ENCODE results near the gene TMEM186.

Gene TMEM186

GRCh38 chr16:8832717-8833105 is 35.3 kb upstream of the TMEM186 start:
- H3K4me2 ChIP-seq (ENCODE audit: low read depth, low read length, poor library complexity, severe bottlenecking): no peak overlapping the region
- no peak overlapping the region for H3K9ac ChIP-seq (ENCODE audit: low read length)
- no peaks in the 10 kb centered on the region; the same call in 1 of the 2 replicates for H3K36me3 ChIP-seq (ENCODE audit: low read length)
- H3K9me3 ChIP-seq (ENCODE audit: insufficient read depth, low read length): no peaks in the 10 kb centered on the region
- peaks cover 18% of the 10 kb centered on the region for H3K79me2 ChIP-seq (ENCODE audit: insufficient read depth, low read length)
- TF ChIP-seq EZH2phosphoT487 (conservative IDR thresholded peaks at IDR 0.05; ENCODE audit: low read length): no peak
- TF ChIP-seq, protein P1, sequence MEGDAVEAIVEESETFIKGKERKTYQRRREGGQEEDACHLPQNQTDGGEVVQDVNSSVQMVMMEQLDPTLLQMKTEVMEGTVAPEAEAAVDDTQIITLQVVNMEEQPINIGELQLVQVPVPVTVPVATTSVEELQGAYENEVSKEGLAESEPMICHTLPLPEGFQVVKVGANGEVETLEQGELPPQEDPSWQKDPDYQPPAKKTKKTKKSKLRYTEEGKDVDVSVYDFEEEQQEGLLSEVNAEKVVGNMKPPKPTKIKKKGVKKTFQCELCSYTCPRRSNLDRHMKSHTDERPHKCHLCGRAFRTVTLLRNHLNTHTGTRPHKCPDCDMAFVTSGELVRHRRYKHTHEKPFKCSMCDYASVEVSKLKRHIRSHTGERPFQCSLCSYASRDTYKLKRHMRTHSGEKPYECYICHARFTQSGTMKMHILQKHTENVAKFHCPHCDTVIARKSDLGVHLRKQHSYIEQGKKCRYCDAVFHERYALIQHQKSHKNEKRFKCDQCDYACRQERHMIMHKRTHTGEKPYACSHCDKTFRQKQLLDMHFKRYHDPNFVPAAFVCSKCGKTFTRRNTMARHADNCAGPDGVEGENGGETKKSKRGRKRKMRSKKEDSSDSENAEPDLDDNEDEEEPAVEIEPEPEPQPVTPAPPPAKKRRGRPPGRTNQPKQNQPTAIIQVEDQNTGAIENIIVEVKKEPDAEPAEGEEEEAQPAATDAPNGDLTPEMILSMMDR (IDR thresholded peaks at IDR 0.05; ENCODE audit: insufficient read depth, low read length, poor library complexity, severe bottlenecking): no peak
- H3K9me2 ChIP-seq (replicated peaks; ENCODE audit: insufficient read depth, low read length): no peaks in the 10 kb centered on the region
- H3K27ac ChIP-seq (ENCODE audit: low read depth, low read length): no peak overlapping the region
- H3F3A ChIP-seq (ENCODE audit: insufficient read depth): no peaks in the 10 kb centered on the region
- no peak overlapping the region for H3K4me3 ChIP-seq (ENCODE audit: insufficient read depth, low read length, poor library complexity, severe bottlenecking)
- H4K20me1 ChIP-seq (ENCODE audit: low read depth, low read length): no peaks in the 10 kb centered on the region
- no peak overlapping the region for H2AFZ ChIP-seq (ENCODE audit: low read depth, low read length, severe bottlenecking)
- H3K27me3 ChIP-seq (ENCODE audit: low read length): no peaks in the 10 kb centered on the region

DNA sequence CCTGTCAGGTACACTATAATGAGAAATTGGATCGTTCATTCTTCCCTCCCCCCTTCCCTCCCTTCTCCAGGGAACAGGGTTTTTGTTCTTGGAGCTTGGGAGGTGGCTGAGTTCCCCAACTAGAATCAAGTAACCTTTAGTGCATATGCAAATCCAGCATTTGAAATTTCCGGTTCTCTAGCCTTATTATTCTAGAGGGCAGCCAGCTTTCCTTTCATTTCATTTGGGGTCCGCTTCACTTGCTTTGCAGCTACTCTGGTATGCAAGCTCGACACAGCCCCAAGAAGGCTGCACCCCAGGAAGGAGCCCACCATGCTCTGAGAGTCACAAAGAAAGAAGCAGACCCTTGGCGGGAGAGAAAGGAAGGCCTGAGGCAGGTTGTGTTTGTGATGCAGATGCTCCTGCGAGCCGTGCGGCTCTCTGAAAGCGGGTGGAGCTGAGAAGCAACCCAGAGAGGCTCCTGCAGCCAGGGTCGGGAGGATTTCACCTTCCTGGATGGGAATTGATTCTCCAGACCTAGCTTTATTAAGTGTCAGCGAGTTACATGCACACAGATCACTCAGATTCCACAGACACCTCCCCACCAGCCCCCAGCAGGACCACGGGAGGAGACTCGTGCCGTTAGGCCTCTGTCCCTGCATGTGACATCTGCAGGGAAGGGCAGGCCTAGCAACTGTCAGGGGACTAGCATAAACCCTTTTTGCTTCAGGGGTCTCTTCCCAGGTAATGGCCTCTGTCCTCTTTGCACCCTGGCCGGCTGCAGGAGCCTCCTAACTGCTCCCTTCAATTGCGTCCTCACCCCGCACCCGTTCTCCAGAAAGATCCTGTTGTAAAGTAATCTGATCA is 34.7 kb upstream of the TMEM186 start:
- H3K4me2 ChIP-seq (ENCODE audit: low read depth, low read length, poor library complexity, severe bottlenecking): no peak overlapping the region
- H2AFZ ChIP-seq (ENCODE audit: low read depth, low read length, severe bottlenecking): no peak overlapping the region
- TF ChIP-seq EZH2phosphoT487 (conservative IDR thresholded peaks at IDR 0.05; ENCODE audit: low read length): no peak
- TF ChIP-seq, protein P1 (IDR thresholded peaks at IDR 0.05; ENCODE audit: insufficient read depth, low read length, poor library complexity, severe bottlenecking): no peak
- H3K9me3 ChIP-seq (ENCODE audit: insufficient read depth, low read length): no peaks in the 10 kb centered on the region
- H3K36me3 ChIP-seq (ENCODE audit: low read length): no peaks in the 10 kb centered on the region; the same call in 1 of the 2 replicates
- no peaks in the 10 kb centered on the region for H3F3A ChIP-seq (ENCODE audit: insufficient read depth)
- no peak overlapping the region for H3K9ac ChIP-seq (ENCODE audit: low read length)
- H3K27me3 ChIP-seq (ENCODE audit: low read length): no peaks in the 10 kb centered on the region
- H3K4me3 ChIP-seq (ENCODE audit: insufficient read depth, low read length, poor library complexity, severe bottlenecking): no peak overlapping the region
- peaks cover 15% of the 10 kb centered on the region for H3K79me2 ChIP-seq (ENCODE audit: insufficient read depth, low read length)
- H3K9me2 ChIP-seq (replicated peaks; ENCODE audit: insufficient read depth, low read length): no peaks in the 10 kb centered on the region
- H4K20me1 ChIP-seq (ENCODE audit: low read depth, low read length): no peaks in the 10 kb centered on the region
- no peak overlapping the region for H3K27ac ChIP-seq (ENCODE audit: low read depth, low read length)

- Histone ChIP-seq H3K27me3 (ENCODE audit: low read length) (no peaks in the 10 kb centered on the region), H3K4me3 (ENCODE audit: insufficient read depth, low read length, poor library complexity, severe bottlenecking) (no peak overlapping the region), H3K27ac (ENCODE audit: low read depth, low read length) (no peak overlapping the region)
These were observed 34.0 kb upstream of the TMEM186 start for GRCh38 chr16:8831450-8831849.

More at GRCh38 chr16:8831450-8831849, 34.0 kb upstream of the TMEM186 start:
- Histone ChIP-seq H3K9ac (ENCODE audit: low read length) (no peak overlapping the region), H3K9me3 (ENCODE audit: insufficient read depth, low read length) (no peaks in the 10 kb centered on the region), H3K36me3 (ENCODE audit: low read length) (no peaks in the 10 kb centered on the region; the same call in 1 of the 2 replicates), H2AFZ (ENCODE audit: low read depth, low read length, severe bottlenecking) (no peak overlapping the region), H4K20me1 (ENCODE audit: low read depth, low read length) (no peaks in the 10 kb centered on the region), H3K9me2 (replicated peaks; ENCODE audit: insufficient read depth, low read length) (no peaks in the 10 kb centered on the region), H3F3A (ENCODE audit: insufficient read depth) (no peaks in the 10 kb centered on the region), H3K79me2 (ENCODE audit: insufficient read depth, low read length) (peaks cover 15% of the 10 kb centered on the region), H3K4me2 (ENCODE audit: low read depth, low read length, poor library complexity, severe bottlenecking) (no peak overlapping the region)
- TF ChIP-seq, protein P1 (IDR thresholded peaks at IDR 0.05; ENCODE audit: insufficient read depth, low read length, poor library complexity, severe bottlenecking): no peak
- no peak for TF ChIP-seq EZH2phosphoT487 (conservative IDR thresholded peaks at IDR 0.05; ENCODE audit: low read length)
